NB4 (cell line): ENCODE data around the gene RBM38.

Experiments used
- CTCF ChIP-seq: IDR thresholded peaks from one replicate; pipeline ENCODE4 v1.5.1; 2012; ENCODE audit warnings: low read depth, low read length
- MYC ChIP-seq: IDR thresholded peaks from 2 replicates; pipeline ENCODE4 v1.6.1; 2011; ENCODE audit warnings: low read depth, low read length
- POLR2A ChIP-seq: IDR thresholded peaks from 2 replicates; pipeline ENCODE4 v1.6.1; 2011; ENCODE audit warnings: mild to moderate bottlenecking; ENCODE audit not compliant: insufficient read length; ENCODE audit errors: extremely low read depth
- TF ChIP-seq, protein P1 (sequence below): IDR thresholded peaks from 2 replicates; pipeline ENCODE4 v1.6.1; 2011; ENCODE audit warnings: low read depth, low read length

DNA sequence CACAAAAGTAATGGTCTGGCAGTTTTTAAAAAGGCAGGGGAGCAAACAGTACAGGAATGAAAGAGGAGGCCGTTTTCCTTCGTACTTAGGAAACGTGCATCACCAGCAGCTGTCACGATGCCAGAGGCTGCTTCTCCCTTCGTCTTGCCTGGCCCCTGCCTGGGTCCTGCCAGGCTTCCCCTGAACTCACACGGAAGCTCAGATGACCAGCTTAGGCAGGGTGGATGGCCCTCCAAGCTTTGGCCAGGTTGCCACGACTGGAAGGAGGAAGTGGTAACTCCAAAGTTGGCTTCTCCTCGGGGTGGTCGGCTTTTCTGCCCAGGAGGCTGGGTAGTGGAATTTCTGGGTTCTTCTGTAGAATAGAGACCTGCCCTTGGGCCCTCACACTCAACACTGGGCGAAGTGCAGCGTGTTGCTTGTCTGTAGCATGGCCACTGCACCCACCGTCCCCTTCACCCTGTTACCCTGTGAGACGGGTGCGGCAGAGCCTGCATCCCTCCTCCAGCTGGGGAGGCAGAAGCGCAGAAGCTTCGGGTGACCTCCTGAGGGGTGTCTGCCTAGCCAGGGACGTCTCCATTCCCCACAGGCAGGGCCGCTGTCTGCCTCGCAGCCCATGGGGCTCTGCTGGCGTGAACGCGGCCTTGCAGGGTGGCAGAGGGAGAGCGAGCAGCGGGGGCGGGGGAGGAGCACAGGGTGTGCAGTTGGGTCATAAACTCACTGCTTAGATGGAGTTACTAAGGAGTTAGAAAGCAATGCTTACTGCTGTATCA, 18.4 kb upstream of the RBM38 start:
- TF ChIP-seq CTCF (no peak), POLR2A (no peak), MYC (no peak)
- TF ChIP-seq, protein P1, sequence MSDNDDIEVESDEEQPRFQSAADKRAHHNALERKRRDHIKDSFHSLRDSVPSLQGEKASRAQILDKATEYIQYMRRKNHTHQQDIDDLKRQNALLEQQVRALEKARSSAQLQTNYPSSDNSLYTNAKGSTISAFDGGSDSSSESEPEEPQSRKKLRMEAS, result no peak
